GM04504 (cell line): ENCODE data around the gene DNAJC6.
"Not testable (repeated sequence)": the region's sequence is repeated elsewhere in the genome, so short reads cannot be mapped to it uniquely, and the experiment has no call there.

Experiments
- DNase-seq: peaks from one replicate; pipeline ENCODE4 v3.0.0-alpha.2; 2012; ENCODE audit warnings: low read depth

The DNAJC6 gene

DNA sequence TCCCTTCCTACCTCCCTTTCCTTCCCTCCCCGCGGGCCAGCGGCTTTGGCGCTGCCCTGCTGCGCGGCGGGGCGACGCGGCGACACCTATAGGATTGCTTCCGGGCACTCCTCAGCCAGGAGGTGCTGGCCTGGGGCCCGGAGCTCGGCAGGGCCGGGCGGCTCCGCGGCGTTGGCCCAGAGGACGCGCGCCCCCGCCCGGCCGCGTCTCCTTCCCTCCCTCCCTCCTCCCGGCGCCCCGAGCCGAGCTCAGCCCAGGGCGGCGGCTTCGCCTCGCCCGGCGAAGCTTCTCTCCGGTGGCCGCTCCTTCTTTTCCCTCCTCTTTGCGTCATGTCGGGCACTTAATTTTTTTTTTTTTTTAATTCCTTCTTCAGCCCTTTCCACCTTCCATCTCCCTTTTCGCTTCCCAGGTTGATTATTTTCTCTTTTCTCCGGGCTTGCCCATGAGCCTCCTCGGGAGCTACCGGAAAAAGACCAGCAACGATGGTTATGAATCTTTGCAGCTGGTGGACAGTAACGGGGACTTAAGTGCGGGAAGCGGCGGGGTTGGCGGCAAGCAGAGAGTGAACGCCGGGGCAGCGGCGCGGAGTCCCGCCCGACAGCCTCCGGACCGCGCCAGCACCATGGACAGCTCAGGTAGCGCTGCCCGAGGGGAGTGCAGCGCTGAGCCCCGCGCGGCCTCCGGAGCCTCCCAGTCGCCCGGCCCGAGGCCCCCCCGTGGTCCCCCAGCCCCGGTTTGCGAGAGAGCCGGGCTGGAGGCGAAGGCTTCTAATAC lies at the start of gene DNAJC6:
Gene DNAJC6, plus strand, starts transcription at position 240 of the 774 bp plus-strand sequence. Its CDS starts 203 bp downstream, at position 443.
- peak; percentile 43 for DNase-seq

DNA sequence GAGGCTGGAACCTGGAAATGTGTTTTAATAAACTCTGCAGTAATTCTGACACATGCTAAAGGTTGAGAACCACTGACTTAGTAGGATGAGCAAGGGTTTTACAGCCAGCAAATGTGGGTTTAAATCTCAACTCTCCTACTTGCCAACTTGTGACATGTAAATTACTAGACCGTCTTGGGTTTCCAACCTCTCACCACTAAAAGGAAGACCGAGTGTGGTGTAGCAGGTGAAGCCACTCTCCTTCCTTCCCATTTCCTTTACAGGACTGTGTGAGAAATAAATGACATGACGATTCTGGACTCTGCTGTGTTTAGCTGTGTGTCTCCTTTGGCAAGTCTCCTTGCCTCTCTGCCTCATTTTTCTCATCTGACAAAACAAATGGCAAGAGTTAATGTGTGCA lies 49.5 kb upstream of the DNAJC6 start:
- no peak for DNase-seq

DNA sequence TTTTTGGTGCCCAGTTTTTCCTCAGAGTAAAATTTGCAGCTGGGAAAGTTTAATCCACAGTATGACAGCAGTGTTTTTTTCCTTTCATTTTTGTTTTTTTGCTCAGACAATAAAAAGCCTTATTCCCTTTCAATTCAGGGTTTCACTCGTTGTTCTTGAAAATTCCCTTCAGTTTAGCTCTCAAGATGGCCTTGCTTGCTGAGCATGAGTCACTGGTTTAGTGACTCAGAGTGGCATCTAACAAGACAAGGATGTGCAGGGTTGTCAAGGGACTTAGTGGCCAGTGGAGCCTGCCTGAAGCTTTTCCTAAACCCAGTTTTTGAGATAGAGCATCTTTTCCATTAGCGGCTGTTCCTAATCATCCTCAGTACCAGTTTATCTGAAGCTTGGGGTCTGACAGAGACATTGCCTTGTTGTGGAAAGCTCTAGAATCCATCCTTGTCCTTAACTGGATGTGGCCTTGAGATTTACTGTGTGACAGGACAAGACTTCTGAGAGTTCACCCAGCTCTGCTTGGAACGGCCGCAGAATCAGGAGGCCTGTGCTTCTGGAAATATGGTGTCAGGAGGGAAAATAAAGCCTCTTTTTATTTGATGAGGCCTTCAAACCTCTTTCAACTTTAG lies 48.4 kb upstream of the DNAJC6 start:
- DNase-seq = peak; percentile 79

DNA sequence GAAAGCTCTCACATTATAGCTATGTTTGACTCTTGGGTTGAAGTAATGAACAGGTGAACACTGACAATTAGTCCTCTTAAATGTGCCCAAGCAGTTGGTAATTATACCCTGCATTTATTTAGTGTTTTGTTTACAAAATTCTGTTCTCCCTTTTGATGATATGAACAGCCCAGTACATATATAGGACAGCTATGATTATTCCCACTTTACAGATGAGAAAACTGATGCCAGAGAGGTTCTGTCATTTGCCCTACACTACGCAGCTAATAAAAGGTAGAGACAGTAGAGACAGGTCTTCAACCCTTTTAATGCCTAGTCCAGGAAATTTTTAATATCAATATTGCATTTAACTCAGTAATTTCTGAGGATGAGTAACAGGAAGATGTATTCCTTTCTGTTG lies 46.1 kb upstream of the DNAJC6 start:
- DNase-seq = no peak

DNA sequence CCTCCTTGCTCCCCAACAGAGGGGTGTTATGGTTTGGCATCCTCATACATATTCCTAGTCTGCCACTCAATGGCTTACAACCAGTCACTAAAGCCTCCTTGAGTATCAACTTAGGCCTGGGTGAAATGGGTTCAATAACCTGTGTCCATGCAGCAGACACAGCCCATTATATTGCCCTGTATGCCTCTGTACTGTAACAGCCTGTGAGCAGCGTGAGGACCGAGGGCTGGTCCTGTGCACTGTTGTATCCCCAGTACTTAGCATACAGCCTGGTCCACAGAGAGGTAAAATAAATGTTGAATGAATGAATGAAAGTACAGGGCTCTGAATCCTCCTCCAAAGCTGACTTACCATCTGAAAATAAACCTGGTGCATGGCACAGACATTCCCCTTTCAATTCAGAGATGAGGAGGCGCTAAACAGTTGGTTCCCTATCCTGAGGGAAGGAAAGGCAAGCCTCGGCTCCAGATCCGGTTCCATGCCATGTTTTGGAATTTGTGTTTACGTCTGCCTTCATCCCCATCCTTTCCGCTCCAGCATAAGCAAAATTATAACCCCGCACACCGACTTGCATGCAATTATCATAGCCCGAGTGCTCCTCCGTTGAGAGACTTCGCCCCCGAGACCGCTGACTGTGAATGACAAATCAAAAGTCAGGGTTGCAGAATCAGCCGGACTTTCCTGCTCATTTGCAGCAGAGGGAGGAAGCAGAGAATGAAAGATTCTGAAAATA lies 45.0 kb upstream of the DNAJC6 start:
- peak; percentile 65 for DNase-seq

DNA sequence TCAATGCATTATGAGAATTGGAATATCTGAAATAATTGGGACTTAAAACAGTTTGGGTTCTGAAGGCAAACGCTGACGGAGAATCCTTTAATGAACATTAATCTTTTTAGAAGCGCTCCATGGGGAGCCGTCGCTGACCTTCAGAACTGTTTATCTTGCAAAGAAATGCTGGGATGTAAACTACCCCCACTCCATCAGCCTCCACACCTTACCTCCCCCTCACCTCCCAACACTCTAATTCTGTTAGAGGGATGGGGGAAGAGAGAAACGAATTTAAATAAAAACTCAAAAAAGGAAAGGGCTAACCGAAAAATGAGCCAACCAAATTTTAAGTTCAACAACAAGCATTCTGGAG lies 44.1 kb upstream of the DNAJC6 start:
- DNase-seq = no peak

DNA sequence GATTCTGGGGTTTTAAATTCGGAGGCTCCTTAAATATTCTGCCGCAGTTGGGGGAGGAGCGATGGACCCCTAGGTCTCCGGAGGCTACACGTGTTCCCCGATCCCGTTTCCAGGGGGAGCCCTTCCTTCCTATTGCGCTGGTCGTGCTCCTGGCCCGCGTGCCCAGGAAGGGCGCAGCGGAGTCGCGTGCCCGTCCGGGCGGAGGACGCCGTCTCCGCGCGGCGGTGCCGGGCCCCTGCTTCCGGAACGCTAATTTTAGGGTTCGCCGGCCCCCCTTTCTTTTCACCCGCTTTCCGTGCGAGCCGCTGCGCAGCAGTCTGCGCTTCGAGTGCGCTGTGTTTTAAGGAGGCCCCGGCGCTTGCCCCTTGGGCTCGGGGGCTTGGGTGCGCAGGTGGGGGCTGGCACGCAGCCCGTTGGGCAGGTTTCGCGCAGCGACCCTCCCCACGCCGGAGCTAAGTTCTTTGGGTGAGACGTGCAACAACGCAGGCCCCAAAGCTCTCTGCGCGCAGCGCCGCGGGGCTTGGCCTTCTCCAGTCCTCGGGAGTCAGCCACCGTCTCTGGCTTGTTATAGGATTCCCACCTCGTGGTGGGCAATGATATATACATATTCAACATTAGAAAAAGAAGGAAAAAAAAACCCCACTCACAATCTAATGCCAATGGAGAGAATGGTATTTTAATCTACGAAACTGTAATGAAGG lies 43.5 kb upstream of the DNAJC6 start:
- peak; percentile 29 for DNase-seq

DNA sequence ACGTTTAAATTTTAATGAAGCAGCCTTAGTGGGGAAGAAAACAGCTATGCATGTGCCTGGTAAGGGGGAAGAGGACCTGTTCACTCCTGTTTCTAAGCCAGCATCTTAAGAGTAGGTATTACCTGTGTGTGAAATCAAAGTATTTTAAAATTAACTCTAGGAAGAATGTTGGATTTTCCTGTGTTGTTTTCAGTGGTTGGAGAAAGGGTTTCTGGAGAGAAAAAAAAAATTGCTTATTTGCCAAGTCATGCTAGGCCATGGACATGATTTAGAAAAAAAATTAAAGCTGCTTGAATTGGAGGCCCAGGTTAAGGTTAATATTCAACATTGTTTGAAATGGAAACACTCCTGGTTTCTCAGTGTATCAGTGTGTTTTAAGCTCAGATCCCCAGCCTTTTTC lies 42.9 kb upstream of the DNAJC6 start:
- DNase-seq = no peak

DNA sequence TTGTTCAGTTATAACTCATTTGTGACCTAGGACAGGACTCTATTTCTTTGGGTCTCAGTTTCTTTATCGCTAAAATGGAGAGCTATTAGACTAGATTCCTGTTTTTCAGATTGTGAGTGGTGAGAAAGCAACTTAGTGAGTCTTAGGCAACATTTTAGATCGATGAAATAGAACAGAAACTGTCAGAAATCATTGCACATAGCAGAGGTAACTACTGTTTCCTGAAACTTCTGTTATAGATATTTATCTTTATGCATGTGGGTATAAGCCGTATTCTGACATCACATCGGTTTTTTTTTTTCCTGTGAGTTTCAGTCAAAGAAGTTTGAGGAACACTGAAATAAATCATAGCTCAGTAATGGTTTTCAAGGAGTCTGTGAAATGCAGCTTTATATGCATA lies 42.1 kb upstream of the DNAJC6 start:
- DNase-seq = no peak

DNA sequence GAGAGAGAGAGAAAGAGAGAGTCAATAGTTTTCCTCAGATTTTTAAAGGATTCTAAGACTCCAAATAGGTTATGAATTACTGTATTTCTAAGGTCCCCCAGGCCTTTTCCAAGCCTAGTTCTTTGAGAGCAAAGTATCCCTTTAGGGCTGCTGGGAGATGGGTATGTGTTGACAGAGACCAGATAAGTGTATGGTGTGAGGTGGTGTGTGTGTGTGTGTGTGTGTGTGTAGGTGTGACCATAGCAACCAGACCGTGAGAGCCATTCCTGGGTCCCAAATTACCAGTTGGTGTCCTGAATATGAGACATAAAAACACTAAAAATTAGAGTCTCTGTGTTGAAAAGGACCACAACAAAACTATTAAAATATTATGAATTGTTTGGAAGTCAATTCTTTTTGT lies 41.7 kb upstream of the DNAJC6 start:
- no peak for DNase-seq

DNA sequence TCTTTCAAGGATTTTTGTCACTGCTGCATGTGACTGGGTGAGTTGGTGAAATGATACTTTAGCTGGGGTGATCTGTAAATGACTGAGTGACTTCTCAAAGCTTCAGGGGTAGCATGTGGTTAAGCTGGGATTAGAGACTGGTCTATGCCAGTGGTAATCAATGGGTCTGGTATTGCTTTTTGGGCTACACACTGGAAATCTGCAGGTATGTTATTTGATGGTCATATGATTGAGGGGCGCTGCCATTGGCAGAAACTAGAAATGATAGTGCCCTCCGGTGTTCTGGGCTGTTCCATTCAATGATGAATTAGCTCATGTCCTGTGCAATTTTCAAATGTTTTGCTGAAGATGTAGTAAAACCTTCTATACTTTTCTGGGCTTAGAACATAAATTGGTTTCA lies 39.7 kb upstream of the DNAJC6 start:
- no peak for DNase-seq

DNA sequence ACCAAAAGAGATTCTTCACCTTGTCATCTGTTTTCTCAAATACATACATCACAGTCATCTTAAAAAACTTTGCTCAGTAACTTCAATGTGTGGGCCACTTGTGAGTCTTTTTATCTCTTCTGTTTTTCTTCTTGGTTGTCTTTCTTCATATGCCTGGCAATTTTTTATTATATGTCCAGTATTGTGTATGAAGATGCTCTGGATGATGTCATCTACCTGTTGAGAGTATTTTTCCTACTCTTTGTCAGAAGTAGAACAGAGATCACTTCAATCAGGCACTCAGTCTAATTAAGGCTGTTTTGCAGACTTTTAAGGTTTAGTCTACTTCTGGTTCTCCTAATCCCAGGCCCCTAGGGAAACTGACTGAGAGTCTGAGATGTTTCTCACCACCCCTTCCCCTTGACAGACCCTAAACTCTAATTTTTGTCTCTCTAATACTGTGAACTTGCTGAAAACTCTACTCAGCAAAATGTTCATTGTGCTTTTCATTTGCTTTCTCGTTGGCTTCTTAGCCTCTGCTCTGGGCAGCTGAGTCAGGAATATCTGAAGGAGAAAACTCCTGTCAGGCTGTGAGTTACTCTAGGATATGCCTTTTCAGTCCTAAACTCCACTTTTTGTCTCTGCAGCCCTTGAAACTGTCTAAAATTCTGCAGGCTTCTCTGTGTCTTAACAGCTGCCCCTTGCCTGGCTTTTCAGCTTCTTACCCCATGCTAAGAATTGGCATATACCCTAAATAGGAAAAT lies 33.0 kb upstream of the DNAJC6 start:
- DNase-seq = no peak

DNA sequence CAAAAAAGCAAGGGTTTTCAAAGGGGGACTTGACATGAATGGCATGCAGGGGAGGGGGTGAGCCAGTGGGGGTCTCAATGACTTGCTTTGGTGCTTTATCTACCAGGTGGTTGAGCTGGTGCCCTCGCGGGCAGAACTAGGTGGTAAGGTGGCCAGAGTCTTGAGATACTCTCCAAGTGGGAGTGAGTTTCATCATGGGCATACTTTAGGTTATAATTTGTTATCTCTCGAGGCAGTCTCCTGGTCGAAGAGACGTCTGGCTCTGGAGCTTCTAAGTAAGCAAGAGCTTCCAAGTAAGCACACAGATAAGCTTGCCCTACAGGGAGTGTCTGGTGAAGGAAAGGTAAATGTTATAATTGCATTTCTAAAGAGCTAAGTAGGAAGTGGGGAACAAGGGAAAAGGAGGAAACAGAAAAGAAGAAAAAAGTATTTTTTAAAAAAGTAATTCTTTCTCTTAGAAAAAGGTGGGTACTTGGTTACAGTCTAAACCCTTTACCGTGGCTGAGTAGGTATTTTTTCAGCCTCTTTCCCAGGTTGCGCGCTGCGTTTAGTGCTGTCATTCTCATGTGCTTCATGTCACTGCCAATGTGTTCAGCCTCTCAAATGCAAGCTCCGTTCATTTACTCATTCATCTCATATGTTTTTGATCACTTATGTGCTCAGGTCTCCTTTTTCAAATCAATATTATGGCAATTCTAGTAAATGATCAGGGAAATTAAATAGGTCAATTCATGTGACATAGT lies 31.6 kb upstream of the DNAJC6 start:
- DNase-seq = no peak

DNA sequence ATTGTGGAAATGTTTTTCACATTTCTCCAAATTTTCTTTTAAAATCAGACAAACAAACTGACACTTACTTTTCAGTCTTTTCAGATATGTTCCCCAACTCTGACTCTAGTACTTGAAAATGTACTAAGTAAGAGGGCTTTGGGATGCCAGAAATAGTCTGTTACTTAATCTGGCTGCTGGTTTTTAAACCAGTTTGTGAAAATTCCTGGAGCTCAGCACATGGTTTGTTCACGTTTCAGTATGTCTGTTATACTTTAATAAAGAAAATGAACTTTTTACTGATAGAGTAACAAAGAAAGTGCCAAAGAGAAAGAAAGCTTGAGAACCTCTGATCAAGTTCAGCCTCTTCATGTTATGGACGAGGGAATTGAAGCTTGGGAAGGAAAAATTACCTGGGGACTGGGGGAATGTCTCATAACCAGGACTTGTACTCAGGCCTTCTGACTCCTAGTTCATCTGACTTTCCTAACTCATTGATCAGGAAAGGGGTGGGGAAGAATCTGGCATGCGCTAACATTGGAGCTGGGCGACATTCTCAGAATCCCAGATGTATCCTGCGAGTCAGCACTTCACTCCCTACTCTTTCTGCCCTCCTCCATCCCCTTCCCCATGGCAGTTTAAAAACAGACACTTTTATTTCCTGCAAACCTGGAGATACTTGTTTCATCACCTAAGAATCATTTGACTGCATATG lies 30.8 kb upstream of the DNAJC6 start:
- DNase-seq = no peak

DNA sequence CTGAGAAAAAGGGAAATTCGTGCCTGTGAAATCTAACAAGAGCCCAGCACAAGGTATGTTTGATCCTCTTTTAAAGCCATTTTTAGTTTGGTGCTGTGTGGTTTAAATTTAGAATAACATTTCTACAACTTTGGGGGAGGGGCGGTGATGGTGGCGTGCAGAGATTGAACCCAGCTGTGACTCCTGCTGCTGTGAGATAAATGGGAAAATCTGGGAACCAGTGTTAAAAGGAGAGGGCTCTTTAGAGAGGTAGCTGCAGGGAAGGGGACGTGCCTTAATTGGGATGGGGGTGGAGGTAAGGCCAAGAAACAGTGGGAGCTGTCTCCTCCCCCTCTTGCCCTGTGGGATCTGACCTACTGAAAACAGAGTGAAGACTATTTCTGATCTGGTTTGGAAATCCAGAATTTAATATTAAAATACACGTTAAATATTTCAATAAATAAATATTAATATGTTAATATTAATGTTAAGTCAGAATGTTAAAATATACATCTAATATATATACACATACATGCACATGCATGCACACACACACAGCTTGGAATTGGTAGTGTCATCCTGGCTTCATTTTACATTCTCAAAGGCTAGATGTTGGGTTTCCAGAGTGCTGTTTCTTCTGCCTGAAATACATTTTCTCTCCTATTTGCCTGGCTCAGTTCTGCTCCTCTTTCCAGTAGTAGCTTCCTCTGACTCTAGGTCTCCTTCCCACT lies 30.1 kb upstream of the DNAJC6 start:
- no peak for DNase-seq

DNA sequence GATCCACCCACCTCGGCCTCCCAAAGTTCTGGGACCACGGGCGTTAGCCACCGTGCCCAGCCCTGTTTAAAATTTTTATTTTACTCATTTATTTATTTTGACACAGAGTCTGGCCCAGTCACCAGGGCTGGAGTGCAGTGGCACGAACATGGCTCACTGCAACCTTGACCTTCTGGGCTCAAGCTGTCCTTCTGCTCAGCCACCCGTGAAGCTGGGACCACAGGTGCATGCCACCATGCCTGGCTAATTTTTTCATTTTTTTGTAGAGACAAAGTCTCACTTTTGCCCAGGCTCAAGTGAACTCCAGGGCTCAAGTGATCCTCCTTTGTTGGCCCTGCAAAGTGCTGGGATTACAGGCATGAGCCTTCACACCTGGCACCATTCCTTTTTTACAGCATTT lies 27.5 kb upstream of the DNAJC6 start:
- DNase-seq = no peak

DNA sequence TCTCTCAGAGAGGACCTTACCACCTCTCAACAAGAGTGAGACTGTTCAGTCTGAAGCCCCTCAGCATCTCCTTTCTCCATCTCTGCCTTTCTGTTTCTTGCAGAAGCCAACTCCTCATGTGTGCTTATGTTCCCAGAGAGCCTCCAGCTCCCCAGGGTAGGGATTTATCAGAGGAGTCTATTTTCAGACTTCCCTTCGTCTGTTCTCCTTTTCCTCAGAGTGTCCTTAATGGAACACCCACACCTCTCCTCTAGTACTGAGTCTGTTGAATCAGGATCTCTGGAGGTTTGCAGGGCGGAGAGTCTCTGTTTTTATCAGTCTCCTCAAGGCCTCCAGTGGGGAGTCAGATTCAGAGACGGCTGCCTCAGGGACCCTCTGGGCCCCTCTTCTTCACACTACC lies 25.1 kb upstream of the DNAJC6 start:
- no peak for DNase-seq

DNA sequence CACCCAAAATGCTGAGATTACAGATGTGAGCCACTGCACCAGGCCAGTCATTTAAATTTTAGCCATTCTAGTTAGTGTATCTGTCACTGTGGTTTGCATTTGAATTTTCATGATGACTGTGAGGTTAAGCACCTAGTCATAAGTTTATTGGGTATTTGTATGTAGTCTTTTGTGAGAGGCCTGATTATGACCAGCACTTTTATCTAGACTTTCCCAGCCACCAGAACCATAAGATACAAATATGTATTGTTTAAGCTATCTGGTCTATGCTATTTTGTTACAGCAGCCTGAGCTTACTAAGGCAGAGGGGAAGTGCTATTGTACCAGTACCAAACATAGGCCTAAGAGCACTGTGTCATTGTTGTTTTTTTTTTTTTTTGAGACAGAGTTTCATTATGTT lies 19.9 kb upstream of the DNAJC6 start:
- no peak for DNase-seq

DNA sequence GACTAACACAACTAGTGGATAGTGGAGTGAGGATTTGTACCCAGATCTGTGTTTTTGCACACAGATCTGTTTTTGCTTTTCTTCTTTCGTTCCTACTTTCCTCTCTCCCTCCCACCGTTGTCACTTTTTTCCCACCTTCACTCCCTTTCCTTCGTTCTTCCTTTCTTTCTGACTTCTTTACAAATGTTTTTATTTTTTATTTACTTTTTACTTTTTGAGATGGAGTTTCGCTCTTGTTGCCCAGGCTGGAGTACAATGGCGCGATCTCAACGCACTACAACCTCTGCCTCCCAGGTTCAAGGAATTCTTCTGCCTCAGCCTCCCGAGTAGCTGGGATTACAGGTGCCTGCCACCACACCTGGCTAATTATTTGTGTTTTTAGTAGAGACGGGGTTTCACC lies 17.5 kb upstream of the DNAJC6 start:
- DNase-seq = not testable (repeated sequence)
